Fibroblast of lung (primary cell): ENCODE measurements around the gene PPFIA4.

Experiments
- CTCF ChIP-seq, 2 donors: IDR thresholded peaks in 1 of 2; conservative IDR thresholded peaks in 1 of 2; 1 replicate in 1 of 2; 2 replicates in 1 of 2; pipeline ENCODE4 v1.5.1; 2011 to 2012; ENCODE audit warnings: low read length in 2 of 2, control low read depth in 1 of 2, inconsistent platforms in 1 of 2, low read depth in 1 of 2, mild to moderate bottlenecking in 1 of 2
- EZH2 ChIP-seq: IDR thresholded peaks from 2 replicates; pipeline ENCODE4 v1.5.1; 2012; ENCODE audit warnings: low read length, control low read depth, mild to moderate bottlenecking; ENCODE audit errors: missing control alignments

GRCh38 chr1:203049077-203049476 is 22.8 kb downstream of the PPFIA4 start:
- TF ChIP-seq EZH2: no peak
- TF ChIP-seq CTCF (conservative IDR thresholded peaks at IDR 0.05 in 1 of 2, IDR thresholded peaks at IDR 0.05 in 1 of 2; ENCODE audit: low read depth in 1 of 2, low read length in 2 of 2): no peak
